Mesodermal cell (in vitro differentiated cells): ENCODE results near the gene MAML3.

ENCODE experiments used
- H3K27ac ChIP-seq: 2 replicates; pipeline ENCODE4 v1.7.0; 2013; ENCODE audit warnings: mild to moderate bottlenecking, low read depth, low read length, moderate library complexity; ENCODE audit not compliant: severe bottlenecking
- H3K36me3 ChIP-seq: 2 replicates; pipeline ENCODE4 v1.7.1; 2013; ENCODE audit warnings: mild to moderate bottlenecking, low read length, moderate library complexity; ENCODE audit not compliant: control insufficient read depth, insufficient read depth
- H3K4me1 ChIP-seq: one replicate; pipeline ENCODE4 v1.7.1; 2013; ENCODE audit warnings: mild to moderate bottlenecking, low read length; ENCODE audit not compliant: insufficient read depth, control insufficient read depth, poor library complexity, severe bottlenecking
- H3K4me3 ChIP-seq: 2 replicates; pipeline ENCODE4 v1.7.0; 2013; ENCODE audit warnings: low read length, control low read depth, mild to moderate bottlenecking; ENCODE audit not compliant: insufficient read depth, poor library complexity, severe bottlenecking; ENCODE audit errors: extremely low read depth
- H3K9me3 ChIP-seq: 2 replicates; pipeline ENCODE4 v1.7.1; 2013; ENCODE audit warnings: mild to moderate bottlenecking, low read length, moderate library complexity; ENCODE audit not compliant: control insufficient read depth
- WGBS, 2 experiments: methylation state at CpG; one replicate each; pipeline ENCODE4 v1.1.5; 2013; ENCODE audit warnings: missing lambda C conversion rate in 2 of 2; ENCODE audit not compliant: insufficient coverage in 2 of 2; 5-methylcytosine and 5-hydroxymethylcytosine counted together

The MAML3 gene

GRCh38 chr4:139962130-139962684 is 191.8 kb downstream of the MAML3 start:
- Histone ChIP-seq H3K36me3 (no peaks in the 10 kb centered on the region), H3K4me1 (peaks cover 3% of the 10 kb centered on the region), H3K9me3 (no peaks in the 10 kb centered on the region), H3K4me3 (no peak overlapping the region), H3K27ac (no peak overlapping the region)
- no CpG with 5 or more reads among the region's 2 CpGs for WGBS, 2 experiments

- peaks cover 3% of the 10 kb centered on the region for H3K4me1 ChIP-seq
- no peak overlapping the region for H3K27ac ChIP-seq
- 68 to 100% methylated on average over 3 to 4 of the region's 6 CpGs for WGBS, 2 experiments
- H3K36me3 ChIP-seq = no peaks in the 10 kb centered on the region
- H3K9me3 ChIP-seq = no peaks in the 10 kb centered on the region
- no peak overlapping the region for H3K4me3 ChIP-seq
Observed at GRCh38 chr4:139961344-139961946, 192.5 kb downstream of the MAML3 start.

- no peak overlapping the region for H3K4me3 ChIP-seq
- H3K9me3 ChIP-seq = no peaks in the 10 kb centered on the region
- WGBS, 2 experiments = 96 to 98% methylated on average over 3 to 4 of the region's 4 CpGs
- no peaks in the 10 kb centered on the region for H3K4me1 ChIP-seq
- no peaks in the 10 kb centered on the region for H3K36me3 ChIP-seq
- H3K27ac ChIP-seq = no peak overlapping the region
Observed at GRCh38 chr4:139959396-139959795, 194.6 kb downstream of the MAML3 start.

- Histone ChIP-seq H3K9me3 (no peaks in the 10 kb centered on the region), H3K27ac (no peak overlapping the region), H3K4me1 (no peaks in the 10 kb centered on the region), H3K4me3 (no peak overlapping the region), H3K36me3 (no peaks in the 10 kb centered on the region)
- no CpG with 5 or more reads among the region's 3 CpGs for WGBS, 2 experiments
Observed at GRCh38 chr4:139958739-139959098, 195.3 kb downstream of the MAML3 start.

- WGBS, 2 experiments = 80 to 100% methylated on average over 1 of the region's 4 CpGs
- Histone ChIP-seq H3K36me3 (no peaks in the 10 kb centered on the region), H3K9me3 (no peaks in the 10 kb centered on the region), H3K4me1 (no peaks in the 10 kb centered on the region), H3K4me3 (no peak overlapping the region), H3K27ac (no peak overlapping the region)
Observed at GRCh38 chr4:139957986-139958738, 195.8 kb downstream of the MAML3 start.

- no peak overlapping the region for H3K4me3 ChIP-seq
- 93 to 100% methylated on average over 1 to 2 of the region's 2 CpGs for WGBS, 2 experiments
- H3K9me3 ChIP-seq = no peaks in the 10 kb centered on the region
- no peak overlapping the region for H3K27ac ChIP-seq
- no peaks in the 10 kb centered on the region for H3K4me1 ChIP-seq
- no peaks in the 10 kb centered on the region for H3K36me3 ChIP-seq
Observed at GRCh38 chr4:139957065-139957464, 196.9 kb downstream of the MAML3 start.

GRCh38 chr4:139956507-139957017 is 197.4 kb downstream of the MAML3 start:
- no peaks in the 10 kb centered on the region for H3K9me3 ChIP-seq
- H3K4me3 ChIP-seq = no peak overlapping the region
- no peaks in the 10 kb centered on the region for H3K4me1 ChIP-seq
- no peak overlapping the region for H3K27ac ChIP-seq
- no peaks in the 10 kb centered on the region for H3K36me3 ChIP-seq
- WGBS, 2 experiments = 70 to 100% methylated on average over 1 to 2 of the region's 6 CpGs

GRCh38 chr4:139955600-139955999 is 198.4 kb downstream of the MAML3 start:
- Histone ChIP-seq H3K4me3 (no peak overlapping the region), H3K27ac (no peak overlapping the region), H3K9me3 (no peaks in the 10 kb centered on the region), H3K4me1 (peaks cover 4% of the 10 kb centered on the region), H3K36me3 (no peaks in the 10 kb centered on the region)
- no CpG with 5 or more reads among the region's 2 CpGs for WGBS, 2 experiments

- Histone ChIP-seq H3K4me3 (no peak overlapping the region), H3K9me3 (no peaks in the 10 kb centered on the region), H3K4me1 (peaks cover 4% of the 10 kb centered on the region), H3K27ac (no peak overlapping the region), H3K36me3 (no peaks in the 10 kb centered on the region)
- WGBS, 2 experiments = 92% methylated on average over 2 to 4 of the region's 7 CpGs
Observed at GRCh38 chr4:139954512-139954911, 199.5 kb downstream of the MAML3 start.

GRCh38 chr4:139951021-139951420 is 203.0 kb downstream of the MAML3 start:
- H3K4me1 ChIP-seq = peaks cover 11% of the 10 kb centered on the region
- WGBS, 2 experiments = 96 to 100% methylated on average over 1 to 2 of the region's 2 CpGs
- no peaks in the 10 kb centered on the region for H3K36me3 ChIP-seq
- no peaks in the 10 kb centered on the region for H3K9me3 ChIP-seq
- no peak overlapping the region for H3K4me3 ChIP-seq
- no peak overlapping the region for H3K27ac ChIP-seq

GRCh38 chr4:139950568-139950967 is 203.4 kb downstream of the MAML3 start:
- H3K36me3 ChIP-seq = no peaks in the 10 kb centered on the region
- H3K27ac ChIP-seq = no peak overlapping the region
- 91 to 100% methylated on average over 4 of the region's 5 CpGs for WGBS, 2 experiments
- H3K9me3 ChIP-seq = no peaks in the 10 kb centered on the region
- H3K4me1 ChIP-seq = peaks cover 11% of the 10 kb centered on the region
- no peak overlapping the region for H3K4me3 ChIP-seq
